Body of pancreas (tissue), 4 donors: ENCODE results near the gene TJP1.

Experiments
- CTCF ChIP-seq, 7 experiments: fragments of 450-650 bp in 4 of 7; fragments of 200-600 bp in 3 of 7; sonication (generic) in 3 of 7; IDR thresholded peaks; one replicate each; pipeline ENCODE4 v1.5.1; 2016 to 2019; ENCODE audit warnings: antibody characterized with exemption in 7 of 7
- POLR2A ChIP-seq, 3 donors: fragments of 450-650 bp; IDR thresholded peaks; one replicate each; pipeline ENCODE4 v1.6.1; 2016; ENCODE audit warnings: antibody characterized with exemption in 3 of 3, mild to moderate bottlenecking in 2 of 3

GRCh38 chr15:29711531-29711930, 110.7 kb downstream of the TJP1 start:
- TF ChIP-seq CTCF (IDR thresholded peaks at IDR 0.05) (no peak), POLR2A (IDR thresholded peaks at IDR 0.05) (no peak)
